ENCODE results near the gene TET3. TPM values are rescaled to one million over a fixed set of nuclear protein-coding genes. Genes with fewer than 3 reads are reported as not detected.

The TET3 gene
- polyA plus RNA-seq, 1 donor (not counting 4 experiments of a cell fraction or from before 2014, with no cell fraction given), result 2.9 TPM

DNA sequence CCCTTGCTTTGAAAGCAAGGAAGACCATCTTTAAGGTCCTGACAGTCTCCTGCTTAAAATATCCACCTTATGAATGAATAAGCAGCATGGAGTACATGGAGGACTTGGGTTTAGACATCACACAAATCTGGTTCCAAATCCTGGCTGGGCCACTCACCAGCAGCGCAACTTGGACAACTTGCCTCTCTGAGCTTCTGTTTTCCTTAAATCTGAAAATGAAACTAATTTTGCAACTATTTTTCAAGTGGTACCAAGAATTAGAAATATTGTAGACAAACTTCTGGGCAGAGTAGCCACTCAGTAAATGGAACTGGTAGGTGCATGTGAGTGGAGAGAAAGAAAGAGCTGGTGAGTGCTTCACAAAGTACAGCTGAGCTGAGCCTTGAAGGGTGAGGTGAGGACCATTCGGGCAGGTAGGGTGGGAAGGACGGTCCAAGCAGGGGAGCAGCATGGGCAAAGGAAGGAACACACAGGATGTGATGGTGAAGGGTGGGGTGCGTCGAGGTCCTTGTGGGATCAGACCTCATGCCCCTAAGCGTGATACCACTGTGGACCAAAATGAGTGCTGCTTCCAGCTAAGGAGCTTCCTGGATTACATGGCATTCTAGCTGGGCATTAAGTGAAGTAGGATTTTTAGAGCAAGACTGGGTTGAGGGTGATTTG, 14.4 kb upstream of the TET3 start:
- Histone ChIP-seq H3K9ac (ENCODE audit: control insufficient read depth, extremely low read depth, insufficient read depth, low read length) (no peak overlapping the region), H4K20me1 (ENCODE audit: control insufficient read depth, extremely low read depth, insufficient read depth, low read length) (no peaks in the 10 kb centered on the region), H3K27me3 (ENCODE audit: control insufficient read depth, extremely low read depth, insufficient read depth, low read length) (no peaks in the 10 kb centered on the region), H3K79me2 (ENCODE audit: control insufficient read depth, insufficient read depth, low read length) (no peaks in the 10 kb centered on the region), H3K4me3 (ENCODE audit: control insufficient read depth in 2 of 3, extremely low read depth in 1 of 3, insufficient read depth in 2 of 3, low read depth in 1 of 3, low read length in 3 of 3) (no peak overlapping the region), H3K27ac (ENCODE audit: control insufficient read depth, insufficient read depth, low read length) (no peak overlapping the region), H3K4me1 (ENCODE audit: control insufficient read depth, extremely low read depth, insufficient read depth, low read length) (no peaks in the 10 kb centered on the region), H2AFZ (ENCODE audit: control insufficient read depth, low read length) (no peak overlapping the region), H3K36me3 (ENCODE audit: control insufficient read depth in 2 of 2, extremely low read depth in 1 of 2, insufficient read depth in 2 of 2, low read length in 2 of 2) (no peaks in the 10 kb centered on the region), H3K4me2 (ENCODE audit: control insufficient read depth, extremely low read depth, insufficient read depth, low read depth, low read length) (no peak overlapping the region), H3K9me3 (ENCODE audit: control insufficient read depth, low read depth, low read length) (no peaks in the 10 kb centered on the region), H3K9me1 (ENCODE audit: control insufficient read depth, extremely low read depth, insufficient read depth, low read length) (no peaks in the 10 kb centered on the region)
- FAIRE-seq (no peak), DNase-seq (ENCODE audit: low read depth, low spot score) (no peak)
- dilution Hi-C loops (cut with MboI; ENCODE audit: extremely low pct_ligation_motif_present, low sequenced_read_pairs), result no loop called here
- TF ChIP-seq, protein P1, sequence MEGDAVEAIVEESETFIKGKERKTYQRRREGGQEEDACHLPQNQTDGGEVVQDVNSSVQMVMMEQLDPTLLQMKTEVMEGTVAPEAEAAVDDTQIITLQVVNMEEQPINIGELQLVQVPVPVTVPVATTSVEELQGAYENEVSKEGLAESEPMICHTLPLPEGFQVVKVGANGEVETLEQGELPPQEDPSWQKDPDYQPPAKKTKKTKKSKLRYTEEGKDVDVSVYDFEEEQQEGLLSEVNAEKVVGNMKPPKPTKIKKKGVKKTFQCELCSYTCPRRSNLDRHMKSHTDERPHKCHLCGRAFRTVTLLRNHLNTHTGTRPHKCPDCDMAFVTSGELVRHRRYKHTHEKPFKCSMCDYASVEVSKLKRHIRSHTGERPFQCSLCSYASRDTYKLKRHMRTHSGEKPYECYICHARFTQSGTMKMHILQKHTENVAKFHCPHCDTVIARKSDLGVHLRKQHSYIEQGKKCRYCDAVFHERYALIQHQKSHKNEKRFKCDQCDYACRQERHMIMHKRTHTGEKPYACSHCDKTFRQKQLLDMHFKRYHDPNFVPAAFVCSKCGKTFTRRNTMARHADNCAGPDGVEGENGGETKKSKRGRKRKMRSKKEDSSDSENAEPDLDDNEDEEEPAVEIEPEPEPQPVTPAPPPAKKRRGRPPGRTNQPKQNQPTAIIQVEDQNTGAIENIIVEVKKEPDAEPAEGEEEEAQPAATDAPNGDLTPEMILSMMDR (optimal IDR thresholded peaks at IDR 0.05 in 1 of 3, IDR thresholded peaks at IDR 0.05 in 1 of 3, conservative IDR thresholded peaks at IDR 0.05 in 1 of 3; ENCODE audit: extremely low read depth in 1 of 3, insufficient read depth in 2 of 3, low read length in 3 of 3), result no peak
- TF ChIP-seq EZH2 (IDR thresholded peaks at IDR 0.05; ENCODE audit: low read length), result no peak

GRCh38 chr2:73970850-73971471, 13.7 kb upstream of the TET3 start:
- FAIRE-seq (no peak), DNase-seq (ENCODE audit: low read depth, low spot score) (no peak)
- Histone ChIP-seq H3K27ac (ENCODE audit: control insufficient read depth, insufficient read depth, low read length) (no peak overlapping the region), H3K4me3 (ENCODE audit: control insufficient read depth in 2 of 3, extremely low read depth in 1 of 3, insufficient read depth in 2 of 3, low read depth in 1 of 3, low read length in 3 of 3) (no peak overlapping the region), H2AFZ (ENCODE audit: control insufficient read depth, low read length) (no peak overlapping the region), H3K4me2 (ENCODE audit: control insufficient read depth, extremely low read depth, insufficient read depth, low read depth, low read length) (no peak overlapping the region), H3K27me3 (ENCODE audit: control insufficient read depth, extremely low read depth, insufficient read depth, low read length) (no peaks in the 10 kb centered on the region), H3K9me1 (ENCODE audit: control insufficient read depth, extremely low read depth, insufficient read depth, low read length) (no peaks in the 10 kb centered on the region), H3K4me1 (ENCODE audit: control insufficient read depth, extremely low read depth, insufficient read depth, low read length) (no peaks in the 10 kb centered on the region), H4K20me1 (ENCODE audit: control insufficient read depth, extremely low read depth, insufficient read depth, low read length) (no peaks in the 10 kb centered on the region), H3K79me2 (ENCODE audit: control insufficient read depth, insufficient read depth, low read length) (no peaks in the 10 kb centered on the region), H3K36me3 (ENCODE audit: control insufficient read depth in 2 of 2, extremely low read depth in 1 of 2, insufficient read depth in 2 of 2, low read length in 2 of 2) (no peaks in the 10 kb centered on the region), H3K9ac (ENCODE audit: control insufficient read depth, extremely low read depth, insufficient read depth, low read length) (no peak overlapping the region), H3K9me3 (ENCODE audit: control insufficient read depth, low read depth, low read length) (no peaks in the 10 kb centered on the region)
- dilution Hi-C loops (cut with MboI; ENCODE audit: extremely low pct_ligation_motif_present, low sequenced_read_pairs), result no loop called here
- TF ChIP-seq, protein P1 (optimal IDR thresholded peaks at IDR 0.05 in 1 of 3, IDR thresholded peaks at IDR 0.05 in 1 of 3, conservative IDR thresholded peaks at IDR 0.05 in 1 of 3; ENCODE audit: extremely low read depth in 1 of 3, insufficient read depth in 2 of 3, low read length in 3 of 3), result no peak
- no peak for TF ChIP-seq EZH2 (IDR thresholded peaks at IDR 0.05; ENCODE audit: low read length)

All from keratinocyte (primary cell).